AG04449 (cell line): ENCODE data around the gene KL.

ENCODE experiments used
- CTCF ChIA-PET: fragments of 350-600 bp; formaldehyde crosslinking; extraction: SDS; loops from one replicate; lab custom pipeline; 2021; ENCODE audit warnings: antibody characterized with exemption; lab: Yijun Ruan, JAX
- POLR2A ChIA-PET: fragments of 400-600, 350-600 bp; formaldehyde crosslinking; extraction: SDS; loops from one replicate; lab custom pipeline; 2020; ENCODE audit warnings: antibody characterized with exemption, inconsistent platforms; lab: Yijun Ruan, JAX
- DNase-seq: peaks from one replicate; pipeline ENCODE4 v3.0.0-alpha.2; 2010; ENCODE audit warnings: low read depth, low spot score
- H3K4me3 ChIP-seq: 2 replicates; pipeline ENCODE4 v1.5.1; 2011; ENCODE audit warnings: low read depth, mild to moderate bottlenecking, control low read depth, low read length
- TF ChIP-seq, protein P1 (sequence below): IDR thresholded peaks from one replicate; pipeline ENCODE4 v1.5.1; 2011; ENCODE audit warnings: mild to moderate bottlenecking, moderate library complexity, low read length, control low read depth, inconsistent platforms; ENCODE audit not compliant: insufficient read depth; ENCODE audit errors: missing control alignments

The KL gene

GRCh38 chr13:33096886-33097605 lies 80.8 kb downstream of the KL start:
- no peak for DNase-seq

DNA sequence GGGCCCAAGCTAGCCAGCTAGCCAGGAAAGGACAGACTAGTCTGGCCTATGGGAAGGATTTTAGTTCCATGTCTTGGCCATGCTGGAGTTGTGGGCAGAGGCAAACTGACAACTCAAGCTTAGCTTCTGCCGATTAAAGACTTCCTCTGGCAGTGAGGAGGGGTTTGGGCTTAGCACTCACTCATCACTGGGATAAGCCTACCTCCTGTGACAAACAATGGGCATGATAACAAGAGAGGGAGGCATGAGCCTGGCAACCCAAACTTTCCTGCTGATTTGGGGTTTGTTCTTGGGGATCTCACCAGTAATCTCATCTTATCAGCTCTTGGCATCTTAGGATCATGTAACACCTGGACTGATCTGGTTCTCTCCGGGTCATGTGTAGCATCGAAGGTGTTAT lies 83.6 kb downstream of the KL start:
- POLR2A ChIA-PET: interaction anchor here (0.8 kb wide), 1 partner anchor 581 kb away, joined by 3 read pairs; no protein-coding TSS in a partner anchor
- CTCF ChIA-PET: interaction anchor here (0.9 kb wide), 1 partner anchor 12 kb away, joined by 3 read pairs; no protein-coding TSS in a partner anchor
- H3K4me3 ChIP-seq: no peak overlapping the region
- TF ChIP-seq, protein P1, sequence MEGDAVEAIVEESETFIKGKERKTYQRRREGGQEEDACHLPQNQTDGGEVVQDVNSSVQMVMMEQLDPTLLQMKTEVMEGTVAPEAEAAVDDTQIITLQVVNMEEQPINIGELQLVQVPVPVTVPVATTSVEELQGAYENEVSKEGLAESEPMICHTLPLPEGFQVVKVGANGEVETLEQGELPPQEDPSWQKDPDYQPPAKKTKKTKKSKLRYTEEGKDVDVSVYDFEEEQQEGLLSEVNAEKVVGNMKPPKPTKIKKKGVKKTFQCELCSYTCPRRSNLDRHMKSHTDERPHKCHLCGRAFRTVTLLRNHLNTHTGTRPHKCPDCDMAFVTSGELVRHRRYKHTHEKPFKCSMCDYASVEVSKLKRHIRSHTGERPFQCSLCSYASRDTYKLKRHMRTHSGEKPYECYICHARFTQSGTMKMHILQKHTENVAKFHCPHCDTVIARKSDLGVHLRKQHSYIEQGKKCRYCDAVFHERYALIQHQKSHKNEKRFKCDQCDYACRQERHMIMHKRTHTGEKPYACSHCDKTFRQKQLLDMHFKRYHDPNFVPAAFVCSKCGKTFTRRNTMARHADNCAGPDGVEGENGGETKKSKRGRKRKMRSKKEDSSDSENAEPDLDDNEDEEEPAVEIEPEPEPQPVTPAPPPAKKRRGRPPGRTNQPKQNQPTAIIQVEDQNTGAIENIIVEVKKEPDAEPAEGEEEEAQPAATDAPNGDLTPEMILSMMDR: no peak
- no peak for DNase-seq

More at GRCh38 chr13:33096886-33097605, 80.8 kb downstream of the KL start:
- TF ChIP-seq, protein P1: no peak
- no peak overlapping the region for H3K4me3 ChIP-seq
- CTCF ChIA-PET: no interaction called here
- POLR2A ChIA-PET: no interaction called here

DNA sequence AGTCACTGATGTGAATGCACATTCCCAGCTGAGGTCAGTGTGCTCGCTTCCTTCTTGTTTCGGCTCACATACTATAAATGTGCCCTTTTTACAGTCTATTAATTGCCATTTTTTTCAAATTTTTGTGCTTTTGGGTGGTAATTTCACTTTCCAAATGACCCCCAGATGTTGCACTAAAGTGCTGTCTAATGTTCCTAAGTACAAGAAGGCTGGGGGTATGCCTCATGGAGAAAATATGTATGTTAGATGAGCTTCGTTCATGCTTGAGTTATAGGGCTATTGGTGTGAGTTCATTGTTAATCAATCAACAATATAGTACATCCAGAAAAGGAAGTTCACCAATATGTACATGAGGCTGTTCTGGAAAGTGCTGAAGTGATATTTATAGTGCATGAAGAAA lies 84.7 kb downstream of the KL start:
- TF ChIP-seq, protein P1: no peak
- H3K4me3 ChIP-seq: no peak overlapping the region
- DNase-seq: no peak
- POLR2A ChIA-PET: no interaction called here
- CTCF ChIA-PET: no interaction called here

- no peak overlapping the region for H3K4me3 ChIP-seq
- no peak for DNase-seq
- POLR2A ChIA-PET: no interaction called here
- TF ChIP-seq, protein P1: no peak
- CTCF ChIA-PET: no interaction called here
These were observed 85.6 kb downstream of the KL start for GRCh38 chr13:33101835-33102234.

DNA sequence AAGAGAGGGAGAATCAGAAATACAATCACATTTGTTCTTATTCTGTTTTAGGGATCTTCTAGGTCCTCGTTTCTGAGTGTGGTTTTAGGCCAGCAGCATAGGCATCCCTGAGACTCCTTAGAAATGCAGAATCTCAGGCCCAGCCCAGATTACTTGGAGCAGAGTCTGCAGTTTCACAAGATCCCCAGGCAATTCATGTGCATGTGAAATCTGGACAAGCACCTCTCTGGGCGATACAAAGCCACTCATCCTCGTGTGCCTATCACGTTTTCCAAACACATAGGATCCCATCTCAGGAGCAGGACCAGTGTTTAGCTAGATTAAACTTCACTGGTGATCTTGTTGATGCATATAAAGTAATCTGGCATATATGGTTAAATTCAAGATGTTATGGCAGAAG lies 87.2 kb downstream of the KL start:
- ChIA-PET POLR2A (no interaction called here), CTCF (no interaction called here)
- TF ChIP-seq, protein P1: no peak
- H3K4me3 ChIP-seq: no peak overlapping the region
- DNase-seq: no peak

GRCh38 chr13:33105387-33106005 lies 89.3 kb downstream of the KL start:
- no peak overlapping the region for H3K4me3 ChIP-seq
- TF ChIP-seq, protein P1: no peak
- DNase-seq: no peak
- ChIA-PET POLR2A (no interaction called here), CTCF (no interaction called here)
